ENCODE results near the gene ZC2HC1C. TPM values are rescaled to one million over a fixed set of nuclear protein-coding genes. Genes with fewer than 3 reads are reported as not detected.
"Not testable (repeated sequence)": the region's sequence is repeated elsewhere in the genome, so short reads cannot be mapped to it uniquely, and the experiment has no call there.

ZC2HC1C gene
- polyA plus RNA-seq, 1 donor from 2014 or later = 3.9 TPM

DNA sequence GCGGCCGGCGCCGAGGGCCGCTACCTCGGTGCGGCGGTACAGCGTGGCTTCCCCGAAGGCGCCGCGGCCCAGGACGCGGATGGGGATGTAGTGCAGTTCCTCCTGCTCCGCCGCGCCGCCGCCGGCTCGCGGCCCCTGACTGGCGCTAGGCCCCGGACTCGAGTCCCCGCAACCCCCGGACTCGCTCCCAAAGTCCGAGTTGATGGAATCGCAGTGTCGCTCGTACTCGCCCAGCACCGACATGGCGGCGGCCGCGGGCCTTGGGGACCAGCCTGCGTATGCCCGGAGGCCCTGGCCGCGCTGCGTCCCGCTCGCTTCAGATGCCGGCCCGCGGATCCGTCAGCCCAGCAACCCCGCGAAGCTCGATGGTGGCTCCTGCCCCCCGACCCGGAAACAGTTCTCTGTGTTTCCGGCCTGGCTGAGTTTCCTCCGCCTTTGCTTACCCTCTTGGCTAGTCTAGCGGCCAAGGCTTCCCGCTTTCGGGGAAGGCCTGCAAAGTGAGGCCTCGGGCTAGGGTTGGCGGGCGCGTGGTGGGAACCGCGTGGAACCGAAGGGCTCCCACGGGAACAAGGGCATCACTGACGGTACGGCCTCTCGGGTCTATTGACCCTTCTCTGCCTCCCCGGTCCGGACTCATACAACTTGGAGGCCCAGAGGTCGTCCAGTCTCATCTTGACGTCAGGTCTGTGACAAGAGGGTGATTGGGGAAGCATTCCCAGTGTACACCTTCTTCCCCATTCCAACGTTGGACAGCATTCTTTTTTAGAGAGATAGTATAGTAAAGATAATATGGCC lies 57.4 kb downstream of the ZC2HC1C start, which contains the start of gene NEK9:
TSS of gene NEK9 (minus strand) at position 370 of the 795 bp plus-strand sequence. CDS start at position 243, 127 bp downstream.
- no peaks in the 10 kb centered on the region for H3K9me3 ChIP-seq (ENCODE audit: low read length)
- TF ChIP-seq EP300 (conservative IDR thresholded peaks at IDR 0.05; ENCODE audit: poor library complexity, severe bottlenecking) (no peak), TAF1 (IDR thresholded peaks at IDR 0.05; ENCODE audit: low read depth) (no peak), MXI1 (conservative IDR thresholded peaks at IDR 0.05; ENCODE audit: poor library complexity, severe bottlenecking) (peak; percentile 30), POLR2AphosphoS5 (IDR thresholded peaks at IDR 0.05) (peak; percentile 62)
- TF ChIP-seq, protein P1, sequence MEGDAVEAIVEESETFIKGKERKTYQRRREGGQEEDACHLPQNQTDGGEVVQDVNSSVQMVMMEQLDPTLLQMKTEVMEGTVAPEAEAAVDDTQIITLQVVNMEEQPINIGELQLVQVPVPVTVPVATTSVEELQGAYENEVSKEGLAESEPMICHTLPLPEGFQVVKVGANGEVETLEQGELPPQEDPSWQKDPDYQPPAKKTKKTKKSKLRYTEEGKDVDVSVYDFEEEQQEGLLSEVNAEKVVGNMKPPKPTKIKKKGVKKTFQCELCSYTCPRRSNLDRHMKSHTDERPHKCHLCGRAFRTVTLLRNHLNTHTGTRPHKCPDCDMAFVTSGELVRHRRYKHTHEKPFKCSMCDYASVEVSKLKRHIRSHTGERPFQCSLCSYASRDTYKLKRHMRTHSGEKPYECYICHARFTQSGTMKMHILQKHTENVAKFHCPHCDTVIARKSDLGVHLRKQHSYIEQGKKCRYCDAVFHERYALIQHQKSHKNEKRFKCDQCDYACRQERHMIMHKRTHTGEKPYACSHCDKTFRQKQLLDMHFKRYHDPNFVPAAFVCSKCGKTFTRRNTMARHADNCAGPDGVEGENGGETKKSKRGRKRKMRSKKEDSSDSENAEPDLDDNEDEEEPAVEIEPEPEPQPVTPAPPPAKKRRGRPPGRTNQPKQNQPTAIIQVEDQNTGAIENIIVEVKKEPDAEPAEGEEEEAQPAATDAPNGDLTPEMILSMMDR (IDR thresholded peaks at IDR 0.05; ENCODE audit: poor library complexity, severe bottlenecking) = no peak
- peak within 1 kb of the TSS; percentile 71 for H3K4me3 ChIP-seq (ENCODE audit: low read length)
- H3K27me3 ChIP-seq (ENCODE audit: insufficient read depth, low read depth, low read length) = no peaks in the 10 kb centered on the region
- no peaks in the 10 kb centered on the region for H4K20me1 ChIP-seq (ENCODE audit: insufficient read depth)
- peak within 1 kb of the TSS; percentile 72 for H3K9ac ChIP-seq (ENCODE audit: low read length)
- no peaks in the 10 kb centered on the region for H3K9me2 ChIP-seq (ENCODE audit: insufficient read depth, low read length)
- H2AFZ ChIP-seq (ENCODE audit: low read depth, low read length) = peak within 1 kb of the TSS; percentile 69
- H3K79me2 ChIP-seq (replicated peaks; ENCODE audit: insufficient read depth, low read length) = no peaks in the 10 kb centered on the region
- no peak within 1 kb of the TSS for H3K4me2 ChIP-seq (ENCODE audit: low read length)
- peak within 1 kb of the TSS; percentile 33 for H3K27ac ChIP-seq (ENCODE audit: low read length)
- H3F3A ChIP-seq (ENCODE audit: insufficient read depth, low read length, poor library complexity, severe bottlenecking) = no peaks in the 10 kb centered on the region
- H3K36me3 ChIP-seq (ENCODE audit: insufficient read depth, low read length) = no peaks in the 10 kb centered on the region

DNA sequence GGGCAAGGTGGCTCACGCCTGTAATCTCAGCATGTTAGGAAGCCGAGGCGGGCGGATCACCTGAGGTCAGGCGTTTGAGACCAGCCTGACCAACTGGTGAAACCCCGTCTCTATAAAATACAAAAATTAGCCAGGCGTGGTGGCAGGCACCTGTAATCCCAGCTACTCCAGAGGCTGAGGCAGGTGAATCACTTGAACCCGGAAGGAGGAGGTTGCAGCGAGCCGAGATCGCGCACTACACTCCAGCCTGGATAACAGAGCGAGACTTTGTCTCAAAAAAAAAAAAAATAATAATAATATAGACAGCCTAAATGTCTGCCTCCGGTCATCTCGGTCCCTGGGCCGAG lies 58.0 kb downstream of the ZC2HC1C start:
- not testable (repeated sequence) for H3K36me3 ChIP-seq (ENCODE audit: insufficient read depth, low read length); H3K79me2 ChIP-seq (replicated peaks; ENCODE audit: insufficient read depth, low read length); H3F3A ChIP-seq (ENCODE audit: insufficient read depth, low read length, poor library complexity, severe bottlenecking); H3K9me2 ChIP-seq (ENCODE audit: insufficient read depth, low read length); H3K9me3 ChIP-seq (ENCODE audit: low read length); H3K27me3 ChIP-seq (ENCODE audit: insufficient read depth, low read depth, low read length); H4K20me1 ChIP-seq (ENCODE audit: insufficient read depth); H3K4me2 ChIP-seq (ENCODE audit: low read length)
- Histone ChIP-seq H3K4me3 (ENCODE audit: low read length) (peak overlapping the region; percentile 71), H2AFZ (ENCODE audit: low read depth, low read length) (peak overlapping the region; percentile 69), H3K9ac (ENCODE audit: low read length) (peak overlapping the region; percentile 72), H3K27ac (ENCODE audit: low read length) (peak overlapping the region; percentile 33)

- Histone ChIP-seq H3F3A (ENCODE audit: insufficient read depth, low read length, poor library complexity, severe bottlenecking) (no peaks in the 10 kb centered on the region), H3K9me2 (ENCODE audit: insufficient read depth, low read length) (no peaks in the 10 kb centered on the region), H3K36me3 (ENCODE audit: insufficient read depth, low read length) (no peaks in the 10 kb centered on the region), H4K20me1 (ENCODE audit: insufficient read depth) (no peaks in the 10 kb centered on the region), H3K9ac (ENCODE audit: low read length) (no peak overlapping the region), H3K9me3 (ENCODE audit: low read length) (no peaks in the 10 kb centered on the region), H3K27ac (ENCODE audit: low read length) (no peak overlapping the region), H3K79me2 (replicated peaks; ENCODE audit: insufficient read depth, low read length) (no peaks in the 10 kb centered on the region), H3K27me3 (ENCODE audit: insufficient read depth, low read depth, low read length) (no peaks in the 10 kb centered on the region), H3K4me2 (ENCODE audit: low read length) (no peak overlapping the region), H3K4me3 (ENCODE audit: low read length) (no peak overlapping the region), H2AFZ (ENCODE audit: low read depth, low read length) (no peak overlapping the region)
- TF ChIP-seq POLR2AphosphoS5 (IDR thresholded peaks at IDR 0.05) (no peak), EP300 (conservative IDR thresholded peaks at IDR 0.05; ENCODE audit: poor library complexity, severe bottlenecking) (no peak), SMC3 (conservative IDR thresholded peaks at IDR 0.05; ENCODE audit: poor library complexity) (no peak), EZH2 (IDR thresholded peaks at IDR 0.05; ENCODE audit: borderline replicate concordance, insufficient read depth, low read length, poor library complexity, severe bottlenecking) (no peak), MXI1 (conservative IDR thresholded peaks at IDR 0.05; ENCODE audit: poor library complexity, severe bottlenecking) (no peak), REST (IDR thresholded peaks at IDR 0.05; ENCODE audit: borderline replicate concordance) (no peak), TAF1 (IDR thresholded peaks at IDR 0.05; ENCODE audit: low read depth) (no peak), RAD21 (conservative IDR thresholded peaks at IDR 0.05) (no peak)
- TF ChIP-seq, protein P1 (IDR thresholded peaks at IDR 0.05; ENCODE audit: poor library complexity, severe bottlenecking) = no peak
Observed at GRCh38 chr14:75127903-75128595, 58.6 kb downstream of the ZC2HC1C start.
